Thymus (tissue), 11 donors: ENCODE data around the gene NIPBL. TPM values are rescaled to one million over a fixed set of nuclear protein-coding genes. Genes with fewer than 3 reads are reported as not detected.

ENCODE experiments used
- DNase-seq, 9 donors: peaks; one replicate each; pipeline ENCODE4 v3.0.0-alpha.2; 2013; ENCODE audit warnings: low spot score in 9 of 9, low read depth in 6 of 9, missing footprints in 1 of 9
- H3K27ac ChIP-seq, 2 donors: one replicate each; pipeline ENCODE4 v1.5.1; 2013; ENCODE audit warnings: control low read depth in 1 of 2, low read depth in 1 of 2, low read length in 1 of 2, mild to moderate bottlenecking in 1 of 2, moderate library complexity in 1 of 2
- H3K27me3 ChIP-seq, 2 donors: one replicate each; pipeline ENCODE4 v1.5.1; 2013; ENCODE audit warnings: low read length in 1 of 2; ENCODE audit not compliant: control insufficient read depth in 2 of 2, insufficient read depth in 1 of 2
- H3K36me3 ChIP-seq, 2 donors: one replicate each; pipeline ENCODE4 v1.5.1; 2013; ENCODE audit warnings: low read length in 1 of 2, mild to moderate bottlenecking in 1 of 2, moderate library complexity in 1 of 2; ENCODE audit not compliant: control insufficient read depth in 2 of 2, insufficient read depth in 2 of 2
- H3K4me1 ChIP-seq, 2 donors: one replicate each; pipeline ENCODE4 v1.5.1; 2013; ENCODE audit warnings: low read length in 2 of 2; ENCODE audit not compliant: control insufficient read depth in 2 of 2, insufficient read depth in 2 of 2
- H3K4me3 ChIP-seq, 2 donors: one replicate each; pipeline ENCODE4 v1.5.1; 2013; ENCODE audit warnings: low read length in 2 of 2, control low read depth in 1 of 2, mild to moderate bottlenecking in 1 of 2
- H3K9me3 ChIP-seq, 2 donors: one replicate each; pipeline ENCODE4 v1.5.1; 2013; ENCODE audit warnings: low read length in 1 of 2, mild to moderate bottlenecking in 1 of 2; ENCODE audit not compliant: control insufficient read depth in 2 of 2, insufficient read depth in 1 of 2
- WGBS: extraction: QIAGEN DNeasy Blood & Tissue Kit; methylation state at CpG from one replicate; pipeline ENCODE4 v1.1.7; 2013; 5-methylcytosine and 5-hydroxymethylcytosine counted together
- polyA plus RNA-seq: library from polyadenylated mRNA; stranded (reverse); fragments of 200-250 nt; gene quantifications from one replicate; pipeline ENCODE4 v1.2.3, GENCODE V29; 2013
- total RNA-seq: library from RNA; stranded (reverse); fragments of 120-200 nt; gene quantifications from one replicate; pipeline ENCODE4 v1.2.4, GENCODE V29; 2013
- donor health status: healthy.

The NIPBL gene
- total and polyA plus RNA-seq, 2 donors, result 36.7 to 38.4 TPM

DNA sequence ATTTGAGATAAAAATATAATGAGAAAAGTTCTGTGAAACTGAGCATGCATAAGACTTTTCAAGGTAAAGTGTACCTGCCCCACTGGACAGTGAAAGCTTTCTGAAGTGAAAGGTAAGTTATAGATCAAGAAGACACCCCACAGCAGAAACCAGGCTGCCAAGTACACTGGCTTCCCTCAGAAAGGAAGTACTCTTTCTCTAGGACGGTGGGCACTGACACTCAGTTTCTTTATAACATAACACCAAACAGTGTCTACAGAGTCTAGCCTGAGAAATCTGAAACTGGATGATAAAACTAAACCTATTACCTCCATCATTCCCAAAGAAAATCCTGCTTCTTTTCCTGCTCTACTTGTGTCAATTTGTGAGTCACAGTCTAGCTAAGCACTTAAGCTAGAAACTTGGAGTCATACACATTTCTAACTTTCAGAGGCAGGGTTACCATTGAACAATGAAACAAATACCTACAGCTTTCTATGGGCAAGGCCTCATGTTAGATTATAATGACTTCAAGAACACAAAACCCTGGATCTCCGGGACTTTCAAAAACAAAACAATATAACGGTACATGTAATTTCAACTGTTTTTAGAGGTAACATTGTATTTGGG is 235.9 kb downstream of the NIPBL start:
- WGBS, result 64% methylated on average over 3 of the region's 3 CpGs
- H3K36me3 ChIP-seq, result peaks cover 1 to 43% of the 10 kb centered on the region in 2 donors
- peak overlapping the region; percentile 4 to 35 for H3K4me3 ChIP-seq
- peaks cover 38 to 54% of the 10 kb centered on the region in 2 donors for H3K4me1 ChIP-seq
- peaks cover 0 to 3% of the 10 kb centered on the region in 2 donors for H3K9me3 ChIP-seq
- no peaks in the 10 kb centered on the region for H3K27me3 ChIP-seq
- peak in 5 of 9 donors; percentile 16 to 75 (median 44) for DNase-seq
- H3K27ac ChIP-seq, result peak overlapping the region; percentile 80 to 95
